Heart right ventricle (tissue), 16 donors: ENCODE measurements around the gene SLC8A1. TPM values are rescaled to one million over a fixed set of nuclear protein-coding genes. Genes with fewer than 3 reads are reported as not detected.

Experiments used
- ATAC-seq, 8 donors: fragments of 200-7000 bp; cut with Tn5 transposase; one replicate each; pipeline ENCODE4 v1.9.1; 2020; ENCODE audit warnings: mild to moderate bottlenecking in 8 of 8, moderate library complexity in 8 of 8, moderate number of reproducible peaks in 1 of 8
- DNase-seq, 2 donors: peaks; one replicate each; pipeline ENCODE4 v3.0.0-alpha.2; 2020
- H3K27ac ChIP-seq, 10 donors: fragments of 200-600 bp; sonication (generic) in 2 of 10; one replicate each; pipeline versions ENCODE4 v1.5.0 to v1.8.0; 2020 to 2022; ENCODE audit warnings: mild to moderate bottlenecking in 3 of 10
- H3K27me3 ChIP-seq, 7 donors: fragments of 200-600 bp; one replicate each; pipeline ENCODE4 v1.8.0; 2021 to 2022; ENCODE audit warnings: mild to moderate bottlenecking in 2 of 7
- H3K36me3 ChIP-seq, 9 donors: fragments of 200-600 bp; sonication (generic) in 1 of 9; one replicate each; pipeline versions ENCODE4 v1.5.0 to v1.8.0; 2020 to 2022; ENCODE audit warnings: mild to moderate bottlenecking in 2 of 9
- H3K4me1 ChIP-seq, 9 donors: fragments of 200-600 bp; sonication (generic) in 1 of 9; one replicate each; pipeline versions ENCODE4 v1.5.0 to v1.8.0; 2020 to 2022; ENCODE audit warnings: mild to moderate bottlenecking in 4 of 9
- H3K4me3 ChIP-seq, 10 donors: fragments of 200-600 bp; sonication (generic) in 2 of 10; one replicate each; pipeline versions ENCODE4 v1.5.0 to v1.8.0; 2020 to 2022; ENCODE audit warnings: mild to moderate bottlenecking in 7 of 10, moderate library complexity in 2 of 10
- H3K9me3 ChIP-seq, 11 donors: fragments of 200-600 bp in 10 of 11; sonication (generic) in 2 of 11; one replicate each; pipeline versions ENCODE4 v1.5.0 to v1.8.0; 2013 to 2022; ENCODE audit warnings: mild to moderate bottlenecking in 2 of 11, control low read depth in 1 of 11, moderate library complexity in 1 of 11
- CTCF ChIP-seq, 9 donors: fragments of 200-600 bp; sonication (generic) in 2 of 9; IDR thresholded peaks; one replicate each; pipeline versions ENCODE4 v1.5.0 to v1.8.0; 2021 to 2022; ENCODE audit warnings: antibody characterized with exemption in 9 of 9, mild to moderate bottlenecking in 5 of 9, moderate library complexity in 1 of 9
- WGBS, 2 donors: extraction: QIAGEN DNeasy Blood & Tissue Kit; methylation state at CpG; one replicate each; pipeline ENCODE4 v1.1.7; 2013; ENCODE audit warnings: inconsistent platforms in 1 of 2; 5-methylcytosine and 5-hydroxymethylcytosine counted together
- intact Hi-C, 10 donors: fragments of 100-400 bp; cut with DNase I; formaldehyde crosslinking; loops; one replicate each; pipeline versions ENCODE4 v1.11.1 to v1.14.2; 2022
- polyA plus RNA-seq, 2 donors: library from polyadenylated mRNA; stranded (reverse); fragments of 200-250 nt; gene quantifications; one replicate each; pipeline ENCODE4 v1.2.3, GENCODE V29; 2013
- total RNA-seq, 10 donors: library from RNA; stranded (reverse); fragmentation: NEBNext Ultra II Directional in 3 of 10; extraction: Animal tissue kit (Norgen Biotek cat#: 25700) in 3 of 10; gene quantifications; one replicate each; pipeline versions ENCODE4 v1.2.1 to v1.2.4, GENCODE V29; 2021 to 2023
- donor health status: Arrhythmogenic right ventricular cardiomyopathy.
- donor health status: ischemic (EF 13 %, LVEDD 7.1; RV severe dilation, severe dysfunction).
- donor health status: healthy with polysubstance abuse.
- donor health status: DM: no; HTN: yes; CAD: no.
- donor health status: DM: no; HTN: no; CAD: no.
- donor health status: ischemic (EF 25% LVEDD 6.9; RV normal size, moderate dysfunction).
- donor health status: ischemic (EF 25% LVEDD 5.7; RV mildly dilated, moderate dysfunction).
- donor health status: healthy.
- donor health status: DM: yes; HTN: yes; CAD: no.
- donor health status: Ischemic cardiomyopathy.
- donor health status: ischemic (EF 35%, LVEDD 5.7; RV mildly dilated, moderate dysfunction).
- donor health status: nonischemic (EF 11% LVEDD 7.7; RV severe dilation, severe dysfunction).
- donor health status: DM: yes; HTN: yes; CAD: no.
- donor health status: PGD.
- donor health status: ischemic (EF 29% LVEDD 5.4; RV normal size, mild dysfunction).
- donor health status: nonischemic (EF 23%, LVEDD 6.1; RV moderate dilation, normal function).

SLC8A1 gene
- total and polyA plus RNA-seq, 12 donors: 11.1 to 1,497 (median 1,067) TPM

- no peak overlapping the region for H3K4me3 ChIP-seq
- no peak for ATAC-seq
- no peaks in the 10 kb centered on the region for H3K9me3 ChIP-seq
- DNase-seq: no peak
- H3K36me3 ChIP-seq: peaks cover 0 to 46% (median 0%) of the 10 kb centered on the region in 9 donors
- TF ChIP-seq CTCF (IDR thresholded peaks at IDR 0.05): no peak
- no peak overlapping the region for H3K27ac ChIP-seq
- no peaks in the 10 kb centered on the region for H3K27me3 ChIP-seq
- intact Hi-C loops: no loop called here
- peaks cover 4 to 32% (median 23%) of the 10 kb centered on the region in 9 donors for H3K4me1 ChIP-seq
- 85 to 87% methylated on average over 3 of the region's 3 CpGs for WGBS, 2 donors
Measured at GRCh38 chr2:40169856-40170255, 282.0 kb downstream of the SLC8A1 start.

- WGBS, 2 donors: 98 to 99% methylated on average over 2 of the region's 2 CpGs
- H3K27ac ChIP-seq: no peak overlapping the region
- H3K4me3 ChIP-seq: no peak overlapping the region
- no peaks in the 10 kb centered on the region for H3K9me3 ChIP-seq
- no peak for DNase-seq
- ATAC-seq: no peak
- peaks cover 4 to 36% (median 27%) of the 10 kb centered on the region in 9 donors for H3K4me1 ChIP-seq
- intact Hi-C loops: no loop called here
- H3K36me3 ChIP-seq: peaks cover 0 to 42% (median 0%) of the 10 kb centered on the region in 9 donors
- H3K27me3 ChIP-seq: no peaks in the 10 kb centered on the region
- TF ChIP-seq CTCF (IDR thresholded peaks at IDR 0.05): no peak
Measured at GRCh38 chr2:40169430-40169829, 282.5 kb downstream of the SLC8A1 start.

- intact Hi-C loops: no loop called here
- no peak overlapping the region for H3K27ac ChIP-seq
- ATAC-seq (no peak), DNase-seq (no peak)
- no peak for TF ChIP-seq CTCF (IDR thresholded peaks at IDR 0.05)
- peaks cover 4 to 41% (median 30%) of the 10 kb centered on the region in 9 donors for H3K4me1 ChIP-seq
- no peaks in the 10 kb centered on the region for H3K27me3 ChIP-seq
- H3K36me3 ChIP-seq: peaks cover 0 to 43% (median 0%) of the 10 kb centered on the region in 9 donors
- 2 to 34% methylated on average over 1 of the region's 1 CpG for WGBS, 2 donors
- no peaks in the 10 kb centered on the region for H3K9me3 ChIP-seq
- no peak overlapping the region for H3K4me3 ChIP-seq
Measured at GRCh38 chr2:40168546-40168945, 283.3 kb downstream of the SLC8A1 start.

- Histone ChIP-seq H3K36me3 (peaks cover 0 to 48% (median 2%) of the 10 kb centered on the region in 9 donors), H3K27me3 (no peaks in the 10 kb centered on the region), H3K9me3 (no peaks in the 10 kb centered on the region), H3K4me3 (no peak overlapping the region), H3K4me1 (peaks cover 4 to 45% (median 30%) of the 10 kb centered on the region in 9 donors), H3K27ac (no peak overlapping the region)
- ATAC-seq (peak in 4 of 8 donors; percentile 43 to 72 (median 52)), DNase-seq (no peak)
- intact Hi-C loops: no loop called here
- TF ChIP-seq CTCF (IDR thresholded peaks at IDR 0.05): no peak
- 42 to 48% methylated on average over 4 of the region's 4 CpGs for WGBS, 2 donors
Measured at GRCh38 chr2:40168032-40168431, 283.9 kb downstream of the SLC8A1 start.
